ENCODE measurements around the gene KLHL36. TPM values are rescaled to one million over a fixed set of nuclear protein-coding genes. Genes with fewer than 3 reads are reported as not detected.
A peak's percentile ranks its signal among the peaks of the same experiment; 100 is the strongest.

The KLHL36 gene
- total RNA-seq, 4 donors from 2014 or later, result 15.6 to 33.9 (median 18.2) TPM

- Histone ChIP-seq H3K27me3 (no peaks in the 10 kb centered on the region), H3K36me3 (peaks cover 0 to 4% of the 10 kb centered on the region in 2 donors), H3K4me3 (no peak overlapping the region), H3K4me1 (no peaks in the 10 kb centered on the region), H3K9me3 (no peaks in the 10 kb centered on the region), H3K27ac (no peak overlapping the region)
- no peak for DNase-seq
- in situ Hi-C loops (cut with MboI; ENCODE audit: low sequenced_read_pairs in 4 of 4), result loop anchor here in 3 of 4 donors (5.0 to 10.0 kb wide), 2 partner anchors 55 to 57 kb away; no protein-coding TSS in a partner anchor
- no peak for ATAC-seq
- intact Hi-C loops (cut with DNase I; ENCODE audit: low total_unique reads), result no loop called here
- TF ChIP-seq CTCF (IDR thresholded peaks at IDR 0.05 in 4 of 5, conservative IDR thresholded peaks at IDR 0.05 in 1 of 5) (no peak), POLR2A (IDR thresholded peaks at IDR 0.05) (no peak)
These were observed 21.8 kb downstream of the KLHL36 start for GRCh38 chr16:84670063-84670462.

- in situ Hi-C loops (cut with MboI; ENCODE audit: low sequenced_read_pairs in 4 of 4), result loop anchor here in 3 of 4 donors (5.0 to 10.0 kb wide), 2 partner anchors 52 to 55 kb away; no protein-coding TSS in a partner anchor
- ATAC-seq, result peak; percentile 78 to 93
- TF ChIP-seq CTCF (IDR thresholded peaks at IDR 0.05 in 4 of 5, conservative IDR thresholded peaks at IDR 0.05 in 1 of 5) (peak; percentile 79 to 94 (median 90)), POLR2A (IDR thresholded peaks at IDR 0.05) (no peak)
- DNase-seq, result peak; percentile 40 to 63
- no peaks in the 10 kb centered on the region for H3K36me3 ChIP-seq
- intact Hi-C loops (cut with DNase I; ENCODE audit: low total_unique reads), result loop anchor here (1.0 to 2.0 kb wide), 2 partner anchors 54 to 66 kb away; no protein-coding TSS in a partner anchor
- no peaks in the 10 kb centered on the region for H3K27me3 ChIP-seq
- no peak overlapping the region for H3K27ac ChIP-seq
- no peaks in the 10 kb centered on the region for H3K9me3 ChIP-seq
- H3K4me1 ChIP-seq, result no peaks in the 10 kb centered on the region
- H3K4me3 ChIP-seq, result no peak overlapping the region
These were observed 24.2 kb downstream of the KLHL36 start for GRCh38 chr16:84672276-84673202.

GRCh38 chr16:84673203-84673535, 24.9 kb downstream of the KLHL36 start:
- no peak for TF ChIP-seq POLR2A (IDR thresholded peaks at IDR 0.05)
- TF ChIP-seq CTCF (IDR thresholded peaks at IDR 0.05 in 4 of 5, conservative IDR thresholded peaks at IDR 0.05 in 1 of 5), result no peak
- peaks cover 0 to 2% (median 0%) of the 10 kb centered on the region in 3 donors for H3K27me3 ChIP-seq
- DNase-seq, result no peak
- peak; percentile 23 to 24 for ATAC-seq
- H3K4me1 ChIP-seq, result no peaks in the 10 kb centered on the region
- intact Hi-C loops (cut with DNase I; ENCODE audit: low total_unique reads), result loop anchor here (2.0 kb wide), 1 partner anchor 66 kb away; no protein-coding TSS in a partner anchor
- H3K9me3 ChIP-seq, result no peaks in the 10 kb centered on the region
- H3K4me3 ChIP-seq, result no peak overlapping the region
- H3K27ac ChIP-seq, result no peak overlapping the region
- in situ Hi-C loops (cut with MboI; ENCODE audit: low sequenced_read_pairs in 4 of 4), result loop anchor here in 3 of 4 donors (5.0 to 10.0 kb wide), 2 partner anchors 52 to 54 kb away; no protein-coding TSS in a partner anchor
- H3K36me3 ChIP-seq, result no peaks in the 10 kb centered on the region

GRCh38 chr16:84673561-84673960, 25.2 kb downstream of the KLHL36 start:
- DNase-seq (no peak), ATAC-seq (no peak)
- in situ Hi-C loops (cut with MboI; ENCODE audit: low sequenced_read_pairs in 4 of 4), result loop anchor here in 3 of 4 donors (5.0 to 10.0 kb wide), 2 partner anchors 51 to 54 kb away; no protein-coding TSS in a partner anchor
- Histone ChIP-seq H3K27ac (no peak overlapping the region), H3K4me1 (no peaks in the 10 kb centered on the region), H3K4me3 (no peak overlapping the region), H3K36me3 (no peaks in the 10 kb centered on the region), H3K27me3 (peaks cover 0 to 2% (median 0%) of the 10 kb centered on the region in 3 donors), H3K9me3 (no peaks in the 10 kb centered on the region)
- intact Hi-C loops (cut with DNase I; ENCODE audit: low total_unique reads), result loop anchor here (2.0 kb wide), 1 partner anchor 65 kb away; no protein-coding TSS in a partner anchor
- no peak for TF ChIP-seq CTCF (IDR thresholded peaks at IDR 0.05 in 4 of 5, conservative IDR thresholded peaks at IDR 0.05 in 1 of 5)
